Transverse colon (tissue), 4 donors: Measurements from ENCODE around the gene TRIM59. TPM values are rescaled to one million over a fixed set of nuclear protein-coding genes. Genes with fewer than 3 reads are reported as not detected.

Source experiments
- DNase-seq: peaks from one replicate; pipeline ENCODE4 v3.0.0-alpha.2; 2019
- H3K27ac ChIP-seq, 4 donors: fragments of 200-600 bp; sonication (generic); 2 replicates each; pipeline ENCODE4 v1.5.1; 2016 to 2018; ENCODE audit warnings: inconsistent platforms in 4 of 4
- H3K27me3 ChIP-seq: fragments of 200-600 bp; sonication (generic); 2 replicates; pipeline ENCODE4 v1.5.1; 2017; ENCODE audit warnings: inconsistent platforms
- H3K36me3 ChIP-seq, 4 donors: fragments of 200-600 bp; sonication (generic); 2 replicates each; pipeline ENCODE4 v1.5.1; 2017 to 2019; ENCODE audit warnings: inconsistent platforms in 4 of 4
- H3K4me1 ChIP-seq, 4 donors: fragments of 200-600 bp; sonication (generic); 2 replicates each; pipeline ENCODE4 v1.5.1; 2017 to 2020; ENCODE audit warnings: inconsistent platforms in 4 of 4
- H3K4me3 ChIP-seq, 4 donors: fragments of 200-600 bp; sonication (generic); 1 replicate in 1 of 4; 2 replicates in 3 of 4; pipeline versions ENCODE4 v1.5.1 to v1.6.1; 2017 to 2019; ENCODE audit warnings: inconsistent platforms in 4 of 4
- H3K9me3 ChIP-seq, 2 donors: fragments of 200-600 bp; sonication (generic); 2 replicates each; pipeline ENCODE4 v1.5.1; 2017 to 2019; ENCODE audit warnings: inconsistent platforms in 2 of 2
- EP300 ChIP-seq: sonication (generic); formaldehyde crosslinking; IDR thresholded peaks from one replicate; pipeline ENCODE4 v1.6.1; 2017; ENCODE audit warnings: antibody characterized with exemption, low read depth
- POLR2A ChIP-seq: fragments of 450-650 bp; IDR thresholded peaks from one replicate; pipeline ENCODE4 v1.6.1; 2016; ENCODE audit warnings: antibody characterized with exemption, mild to moderate bottlenecking, moderate library complexity
- POLR2AphosphoS5 ChIP-seq, 3 donors: sonication (generic); formaldehyde crosslinking; IDR thresholded peaks; one replicate each; pipeline ENCODE4 v1.6.1; 2016; ENCODE audit warnings: antibody characterized with exemption in 3 of 3
- WGBS, 2 donors: methylation state at CpG; one replicate each; pipeline ENCODE4 v1.1.5; 2018; ENCODE audit warnings: low coverage in 1 of 2; 5-methylcytosine and 5-hydroxymethylcytosine counted together
- in situ Hi-C, 4 donors: fragments of 200-750 bp; cut with MboI; loops; one replicate each; pipeline versions ENCODE4 v1.15.0 to v1.15.1; 2017; ENCODE audit warnings: low sequenced_read_pairs in 3 of 4, low pct_ligation_motif_present in 1 of 4, low pct_unique_long_range_greater_than_20kb in 1 of 4
- intact Hi-C: fragments of 100-400 bp; cut with DNase I; formaldehyde crosslinking; loops from one replicate; pipeline ENCODE4 v1.15.1; 2023; ENCODE audit warnings: low total_unique reads
- total RNA-seq, 4 donors: library from RNA; depleted of rRNA; stranded (reverse); fragments of >200 nt; gene quantifications; one replicate each; pipeline ENCODE4 v1.1.0, GENCODE V29; 2016
- TF ChIP-seq, protein P1 (sequence below), 5 experiments: fragments of 200-600 bp in 3 of 5; fragments of 450-650 bp in 2 of 5; sonication (generic) in 3 of 5; IDR thresholded peaks; 1 replicate in 2 of 5; 2 replicates in 3 of 5; pipeline ENCODE4 v1.5.1; 2016 to 2017; ENCODE audit warnings: antibody characterized with exemption in 5 of 5, inconsistent platforms in 3 of 5, mild to moderate bottlenecking in 2 of 5, moderate library complexity in 1 of 5

Gene TRIM59, protein sequence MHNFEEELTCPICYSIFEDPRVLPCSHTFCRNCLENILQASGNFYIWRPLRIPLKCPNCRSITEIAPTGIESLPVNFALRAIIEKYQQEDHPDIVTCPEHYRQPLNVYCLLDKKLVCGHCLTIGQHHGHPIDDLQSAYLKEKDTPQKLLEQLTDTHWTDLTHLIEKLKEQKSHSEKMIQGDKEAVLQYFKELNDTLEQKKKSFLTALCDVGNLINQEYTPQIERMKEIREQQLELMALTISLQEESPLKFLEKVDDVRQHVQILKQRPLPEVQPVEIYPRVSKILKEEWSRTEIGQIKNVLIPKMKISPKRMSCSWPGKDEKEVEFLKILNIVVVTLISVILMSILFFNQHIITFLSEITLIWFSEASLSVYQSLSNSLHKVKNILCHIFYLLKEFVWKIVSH
- 10 to 100 TPM in 1 of 4 donors, 1 to 10 TPM in 2, not detected in 1; 1.9 to 10.9 (median 8.4) TPM for total RNA-seq

DNA sequence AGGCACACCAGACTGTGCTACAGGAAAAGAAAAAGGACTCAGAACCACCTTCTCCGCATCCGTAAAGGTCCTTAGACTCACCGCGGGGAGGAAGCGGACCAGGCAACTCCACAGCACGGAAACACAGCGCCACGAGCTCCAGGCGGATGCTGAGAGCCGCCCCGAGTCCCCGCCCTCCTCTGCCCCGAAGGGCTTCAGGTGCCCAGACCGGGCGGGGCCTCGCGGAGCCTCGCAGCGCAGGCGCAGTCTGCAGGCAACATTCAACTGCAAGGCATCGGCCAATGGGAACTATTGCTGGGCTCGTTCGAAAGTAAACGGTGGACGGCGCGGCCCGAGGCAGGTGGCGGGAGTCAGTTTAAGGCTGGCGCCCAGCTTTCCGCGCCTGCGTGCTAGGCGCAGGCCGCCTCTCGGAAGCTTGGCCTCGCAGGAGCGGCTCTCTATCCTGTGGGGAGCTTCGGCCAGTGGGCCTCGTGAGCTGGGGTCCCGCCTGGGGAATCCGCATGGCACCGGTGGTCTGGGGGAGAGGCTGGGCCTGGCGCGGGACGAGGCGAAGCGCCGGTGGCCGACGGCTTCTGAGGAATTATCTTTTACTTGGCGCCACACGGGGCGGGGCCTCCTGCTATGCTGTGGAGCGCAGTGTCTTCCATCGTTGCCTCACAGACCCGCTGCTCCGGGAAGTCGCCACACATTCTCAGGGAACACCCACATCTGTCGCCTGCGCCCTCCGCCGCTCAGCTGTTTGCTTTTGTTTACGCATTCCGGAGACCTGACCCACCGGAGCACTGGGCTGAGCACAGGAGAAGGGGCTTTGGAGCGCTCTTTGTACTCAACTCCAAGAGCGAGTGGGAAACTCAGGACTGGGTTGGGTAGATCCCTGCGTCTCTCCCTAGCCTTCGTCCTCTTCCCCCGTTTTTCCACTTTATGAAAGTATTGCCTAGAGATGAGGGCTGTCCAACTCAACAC is at the start of gene TRIM59:
Gene TRIM59 (minus strand): TSS at position 151 of the 963 bp plus-strand sequence. CDS start 10,603 bp downstream, outside the sequence.
- intact Hi-C loops (no loop called here), in situ Hi-C loops (no loop called here)
- no peaks in the 10 kb centered on the region for H3K36me3 ChIP-seq
- H3K27me3 ChIP-seq, result no peaks in the 10 kb centered on the region
- 33% methylated on average over 68 of the region's 71 CpGs; no CpG with 5 or more reads in 1 of the 2 donors for WGBS, 2 donors
- peak within 1 kb of the TSS; percentile 40 to 60 (median 50) for H3K4me3 ChIP-seq
- peak within 1 kb of the TSS; percentile 79 to 89 (median 84) for H3K27ac ChIP-seq
- peak; percentile 96 for DNase-seq
- H3K4me1 ChIP-seq, result peaks cover 0 to 25% (median 11%) of the 10 kb centered on the region in 4 donors
- no peak for TF ChIP-seq EP300
- peak; percentile 70 to 87 (median 80) for TF ChIP-seq POLR2AphosphoS5 (IDR thresholded peaks at IDR 0.05)
- peak; percentile 78 for TF ChIP-seq POLR2A
- no peaks in the 10 kb centered on the region for H3K9me3 ChIP-seq

DNA sequence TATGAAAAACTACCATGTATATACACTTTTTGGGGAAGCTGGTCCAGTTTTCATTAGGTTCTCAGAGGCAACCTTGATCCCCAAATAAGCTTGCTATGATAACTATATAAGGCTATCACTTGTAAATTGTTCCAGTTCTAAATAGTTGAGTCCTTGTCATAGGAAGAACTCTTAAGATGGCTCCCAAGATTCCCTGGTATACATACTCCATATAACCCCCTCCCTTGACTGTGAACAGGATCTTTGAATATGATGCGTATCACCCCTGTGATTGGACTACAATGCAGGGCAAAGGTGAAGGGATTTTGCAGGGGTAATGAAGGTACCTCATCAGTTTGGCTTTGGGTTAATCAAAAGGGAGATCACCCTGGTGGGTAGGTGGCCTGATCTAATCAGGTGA is 48.6 kb upstream of the TRIM59 start:
- WGBS, 2 donors, result 100% methylated on average over 1 of the region's 1 CpG; no CpG with 5 or more reads in 1 of the 2 donors

DNA sequence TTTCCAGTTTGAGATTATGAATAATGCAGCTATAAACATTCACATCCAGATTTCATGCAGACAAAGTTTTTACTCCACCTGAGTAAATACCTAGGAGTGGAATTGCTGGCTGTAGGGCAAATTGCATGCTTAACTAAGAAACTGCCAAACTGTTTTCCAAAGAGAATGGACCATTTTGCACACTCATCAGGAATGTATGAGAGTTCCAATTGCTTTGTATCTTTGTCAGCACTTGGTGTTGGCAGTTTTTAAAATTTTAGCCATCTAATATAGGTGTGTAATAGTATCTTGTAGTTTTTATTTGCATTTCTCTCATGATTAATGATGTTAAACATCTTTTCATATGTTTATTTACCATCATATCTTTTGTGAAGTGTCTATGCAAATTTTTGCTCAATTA is 40.6 kb upstream of the TRIM59 start:
- DNase-seq, result no peak
- TF ChIP-seq, protein P1, sequence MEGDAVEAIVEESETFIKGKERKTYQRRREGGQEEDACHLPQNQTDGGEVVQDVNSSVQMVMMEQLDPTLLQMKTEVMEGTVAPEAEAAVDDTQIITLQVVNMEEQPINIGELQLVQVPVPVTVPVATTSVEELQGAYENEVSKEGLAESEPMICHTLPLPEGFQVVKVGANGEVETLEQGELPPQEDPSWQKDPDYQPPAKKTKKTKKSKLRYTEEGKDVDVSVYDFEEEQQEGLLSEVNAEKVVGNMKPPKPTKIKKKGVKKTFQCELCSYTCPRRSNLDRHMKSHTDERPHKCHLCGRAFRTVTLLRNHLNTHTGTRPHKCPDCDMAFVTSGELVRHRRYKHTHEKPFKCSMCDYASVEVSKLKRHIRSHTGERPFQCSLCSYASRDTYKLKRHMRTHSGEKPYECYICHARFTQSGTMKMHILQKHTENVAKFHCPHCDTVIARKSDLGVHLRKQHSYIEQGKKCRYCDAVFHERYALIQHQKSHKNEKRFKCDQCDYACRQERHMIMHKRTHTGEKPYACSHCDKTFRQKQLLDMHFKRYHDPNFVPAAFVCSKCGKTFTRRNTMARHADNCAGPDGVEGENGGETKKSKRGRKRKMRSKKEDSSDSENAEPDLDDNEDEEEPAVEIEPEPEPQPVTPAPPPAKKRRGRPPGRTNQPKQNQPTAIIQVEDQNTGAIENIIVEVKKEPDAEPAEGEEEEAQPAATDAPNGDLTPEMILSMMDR (IDR thresholded peaks at IDR 0.05), result no peak
- TF ChIP-seq POLR2A (no peak), EP300 (no peak), POLR2AphosphoS5 (IDR thresholded peaks at IDR 0.05) (no peak)
- intact Hi-C loops, result no loop called here

More for the DNA sequence above, 48.6 kb upstream of the TRIM59 start:
- H3K4me3 ChIP-seq, result no peak overlapping the region
- no peaks in the 10 kb centered on the region for H3K4me1 ChIP-seq
- no peak for DNase-seq
- H3K36me3 ChIP-seq, result peaks cover 0 to 31% (median 14%) of the 10 kb centered on the region in 4 donors
- H3K9me3 ChIP-seq, result no peaks in the 10 kb centered on the region
- no peak overlapping the region for H3K27ac ChIP-seq
- no peak for TF ChIP-seq POLR2AphosphoS5 (IDR thresholded peaks at IDR 0.05)
- TF ChIP-seq, protein P1 (IDR thresholded peaks at IDR 0.05), result no peak
- TF ChIP-seq EP300, result no peak
- no peak for TF ChIP-seq POLR2A
- in situ Hi-C loops, result no loop called here
- intact Hi-C loops, result no loop called here
- no peaks in the 10 kb centered on the region for H3K27me3 ChIP-seq

DNA sequence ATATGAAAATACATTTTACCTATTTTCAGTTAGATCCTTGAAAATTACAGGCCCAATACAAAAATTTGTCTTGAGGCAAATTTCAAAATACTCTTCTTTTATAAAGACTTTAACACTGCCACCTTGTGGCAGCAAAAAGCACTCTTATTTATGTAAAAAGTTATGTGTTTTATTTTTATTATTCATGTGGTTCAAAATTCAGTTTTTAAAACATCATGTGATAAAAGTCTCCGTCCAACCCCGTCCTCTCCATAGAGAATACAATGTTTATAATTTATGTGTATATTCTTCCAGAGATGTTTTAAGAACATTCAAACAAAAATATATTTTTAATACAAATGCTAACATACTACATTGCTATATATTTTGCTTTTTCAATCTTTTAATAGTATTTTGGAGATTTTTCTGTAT is 36.9 kb upstream of the TRIM59 start:
- no peaks in the 10 kb centered on the region for H3K27me3 ChIP-seq
- in situ Hi-C loops, result no loop called here
- H3K9me3 ChIP-seq, result no peaks in the 10 kb centered on the region
- H3K4me1 ChIP-seq, result peaks cover 0 to 5% (median 0%) of the 10 kb centered on the region in 4 donors
- intact Hi-C loops, result no loop called here
- H3K36me3 ChIP-seq, result no peaks in the 10 kb centered on the region
- no peak for DNase-seq
- H3K4me3 ChIP-seq, result no peak overlapping the region
- 4 to 12% methylated on average over 2 of the region's 2 CpGs for WGBS, 2 donors
- no peak overlapping the region for H3K27ac ChIP-seq
- TF ChIP-seq, protein P1 (IDR thresholded peaks at IDR 0.05), result peak; percentile 28 to 71 (median 55)
- TF ChIP-seq EP300, result no peak
- no peak for TF ChIP-seq POLR2AphosphoS5 (IDR thresholded peaks at IDR 0.05)

More for the DNA sequence above, 40.6 kb upstream of the TRIM59 start:
- in situ Hi-C loops, result no loop called here
- H3K4me3 ChIP-seq, result no peak overlapping the region
- H3K27ac ChIP-seq, result no peak overlapping the region
- H3K36me3 ChIP-seq, result no peaks in the 10 kb centered on the region
- no peaks in the 10 kb centered on the region for H3K9me3 ChIP-seq
- H3K27me3 ChIP-seq, result no peaks in the 10 kb centered on the region
- H3K4me1 ChIP-seq, result peaks cover 0 to 5% (median 0%) of the 10 kb centered on the region in 4 donors
